GM18909 (cell line): Measurements from ENCODE around the gene SHQ1.
A peak's percentile ranks its signal among the peaks of the same experiment; 100 is the strongest.

Experiments used
- ATAC-seq: cut with Tn5 transposase; IDR thresholded peaks from one replicate; pipeline ENCODE4 v1.9.1; 2021; ENCODE audit warnings: mild to moderate bottlenecking; ENCODE audit not compliant: unreplicated experiment, poor library complexity

The SHQ1 gene

DNA sequence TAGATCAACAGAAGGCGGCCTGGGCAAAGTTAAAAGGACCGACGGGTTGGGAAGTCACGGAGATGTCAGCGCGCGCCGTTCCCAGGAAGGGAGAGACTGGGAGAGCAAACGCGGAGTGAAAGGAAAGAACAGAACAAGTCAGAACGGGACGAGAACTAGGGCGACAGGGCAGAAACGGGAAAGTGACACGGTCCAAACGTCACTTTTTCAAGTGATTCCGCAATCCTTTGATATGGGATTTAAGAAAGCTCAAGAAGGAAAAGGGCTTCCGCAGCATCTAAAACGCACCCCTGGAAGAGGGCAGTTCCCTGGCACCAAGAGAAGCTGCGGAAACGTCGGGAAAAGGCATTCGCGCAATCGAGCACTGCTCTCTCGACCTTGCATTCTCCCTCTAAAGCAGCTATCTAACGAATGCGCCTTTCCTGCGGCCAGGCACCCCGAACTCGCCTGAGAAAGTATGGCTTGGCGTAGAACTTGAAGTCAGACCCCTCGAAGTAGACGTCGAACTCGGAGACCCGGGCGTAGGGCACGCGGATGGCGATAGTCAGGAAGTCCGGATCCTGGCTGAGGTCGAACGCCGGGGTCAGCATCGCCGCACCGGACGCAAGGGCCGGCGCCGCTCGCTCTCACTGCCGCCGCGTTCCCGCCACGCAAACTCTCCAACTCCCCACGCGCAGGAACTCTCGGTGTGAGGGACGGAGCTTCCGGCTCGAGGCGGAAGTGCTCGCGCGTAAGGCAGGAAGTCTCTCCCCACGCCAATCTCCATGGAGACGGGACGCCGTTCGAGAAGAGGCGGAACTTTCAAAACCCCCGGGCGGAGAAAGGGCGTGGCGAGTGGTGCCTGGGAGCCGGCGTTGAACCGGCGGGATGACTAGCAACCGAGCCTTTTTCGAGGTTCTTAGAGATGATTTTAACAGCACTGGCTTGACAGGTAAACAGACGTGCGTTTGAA is at the start of gene SHQ1:
Gene SHQ1, minus strand, starts transcription at position 695 of the 952 bp plus-strand sequence. Its CDS starts 105 bp downstream, at position 590.
- peak; percentile 97 for ATAC-seq

DNA sequence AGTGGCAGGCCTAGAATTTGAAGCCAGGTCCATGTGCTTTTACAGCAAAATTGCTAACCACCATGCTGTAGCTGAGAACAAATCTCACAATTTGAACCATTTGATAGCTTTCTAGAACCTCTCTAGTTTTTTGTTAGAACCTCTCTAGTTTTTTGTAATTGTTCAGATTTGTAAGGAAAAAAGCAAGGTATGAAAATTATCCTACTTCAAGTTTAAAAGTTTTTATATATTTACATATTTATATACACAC is 49.4 kb upstream of the SHQ1 start:
- ATAC-seq: no peak

DNA sequence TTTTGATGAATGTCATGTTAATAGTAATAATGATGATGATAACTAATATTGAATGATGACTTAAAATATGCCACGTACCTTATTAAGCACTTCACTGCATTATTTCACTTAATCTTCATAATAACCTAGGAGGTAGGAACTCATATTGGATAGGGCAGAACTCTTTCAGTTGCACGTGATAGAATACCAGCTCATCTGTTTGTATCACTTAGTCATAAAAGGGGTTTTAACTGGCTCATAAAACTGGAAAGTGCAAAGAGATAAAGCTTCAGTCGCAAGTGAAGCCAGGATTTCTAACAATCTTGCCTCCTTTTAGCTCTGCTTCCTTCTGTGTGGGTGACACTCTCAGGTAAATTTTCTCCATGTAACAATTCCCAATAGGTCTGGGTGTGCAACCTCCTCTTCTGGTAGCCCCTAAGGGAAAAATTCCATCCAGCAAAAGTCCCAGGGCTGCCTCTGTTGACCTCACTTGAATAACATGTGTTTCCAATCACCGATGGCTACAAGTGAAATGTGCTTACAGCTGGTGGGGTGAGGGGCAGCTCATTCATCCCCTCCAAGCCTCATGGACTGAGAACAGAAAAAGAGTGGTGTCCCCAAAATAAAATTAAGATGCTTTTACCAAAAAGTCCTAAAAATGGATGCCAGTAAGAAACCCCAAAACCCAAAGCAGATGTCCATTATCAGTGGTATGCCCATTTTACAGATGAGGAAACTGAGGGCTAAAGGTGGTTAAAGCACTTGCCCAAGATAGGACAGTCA is 48.9 kb upstream of the SHQ1 start:
- no peak for ATAC-seq

DNA sequence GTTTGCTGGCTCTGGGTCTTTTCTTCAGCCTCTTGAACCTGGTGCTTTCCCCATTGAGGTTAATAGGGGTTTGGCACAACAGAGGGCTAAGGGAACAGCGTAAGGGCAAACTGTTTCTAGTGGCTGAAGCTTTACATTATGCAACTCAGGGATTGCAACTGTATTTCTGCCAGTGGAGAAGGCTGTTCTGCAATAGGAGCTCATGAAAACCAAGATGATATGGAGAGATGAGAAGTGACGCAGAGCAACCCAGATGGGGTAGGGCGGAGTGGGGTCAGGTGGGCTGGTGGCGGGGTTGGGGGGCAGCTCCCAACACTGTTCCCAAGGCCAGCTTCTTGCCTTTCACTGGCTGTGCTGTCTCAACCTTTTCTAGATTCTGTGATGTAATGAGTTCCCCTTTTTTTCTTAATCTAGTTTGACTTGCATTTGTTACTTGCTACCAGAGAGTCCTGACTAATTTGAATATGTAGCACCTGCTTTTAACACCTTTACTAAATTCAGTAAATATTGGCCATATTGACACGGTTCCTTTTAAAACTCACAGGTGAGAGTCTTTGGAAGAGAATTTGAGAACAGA is 46.8 kb upstream of the SHQ1 start:
- no peak for ATAC-seq

DNA sequence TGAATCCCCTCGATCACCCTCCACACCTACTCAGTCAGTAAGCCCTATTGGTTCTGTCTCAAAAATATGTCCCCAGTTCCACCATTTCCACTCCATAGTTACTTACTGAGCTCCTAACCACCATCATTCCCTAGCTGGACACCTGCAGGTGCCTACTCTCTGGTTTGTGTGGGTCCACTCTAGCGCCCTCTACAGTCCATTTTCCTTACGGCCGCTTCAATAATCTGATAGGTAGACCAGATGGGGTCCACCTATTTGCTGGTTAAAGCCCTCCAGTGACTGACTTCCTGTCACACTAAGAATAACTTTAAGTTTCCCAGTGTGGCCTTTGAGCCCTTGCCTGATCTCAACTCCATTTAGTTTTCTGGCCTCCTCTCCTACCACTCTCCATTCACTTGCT is 44.6 kb upstream of the SHQ1 start:
- ATAC-seq: no peak

DNA sequence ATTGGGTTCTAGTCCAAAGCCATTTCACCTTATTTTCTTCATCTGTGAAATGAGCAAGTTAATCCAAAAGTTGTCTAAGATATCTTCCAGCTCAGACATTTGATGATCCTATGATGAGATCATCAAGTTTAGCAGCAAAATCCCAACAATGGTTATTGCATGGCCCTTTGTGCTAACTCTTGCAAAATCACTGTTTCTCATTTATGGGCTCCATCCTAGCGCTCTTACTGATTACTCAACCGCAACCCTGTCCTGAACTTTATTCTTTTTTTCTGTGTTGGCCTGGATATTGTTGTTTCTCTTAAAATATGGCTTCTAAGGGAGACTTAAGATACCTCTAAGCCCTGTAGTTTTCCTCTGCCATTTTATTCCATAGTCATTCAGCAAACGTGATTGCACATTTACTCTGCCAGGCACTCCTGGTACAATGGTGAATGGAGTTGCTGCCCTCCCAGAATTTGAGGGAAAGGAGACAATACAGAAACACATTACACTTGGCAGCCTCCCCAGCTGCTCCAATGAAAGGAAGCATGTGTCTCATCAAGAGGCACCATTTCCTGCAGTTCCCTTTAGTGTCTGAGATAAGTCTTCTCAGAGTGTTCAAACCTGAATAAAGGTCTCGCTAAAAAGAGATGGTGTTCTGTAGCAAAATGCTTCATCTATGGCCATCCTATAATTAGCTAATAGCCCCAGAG is 44.0 kb upstream of the SHQ1 start:
- ATAC-seq: no peak

DNA sequence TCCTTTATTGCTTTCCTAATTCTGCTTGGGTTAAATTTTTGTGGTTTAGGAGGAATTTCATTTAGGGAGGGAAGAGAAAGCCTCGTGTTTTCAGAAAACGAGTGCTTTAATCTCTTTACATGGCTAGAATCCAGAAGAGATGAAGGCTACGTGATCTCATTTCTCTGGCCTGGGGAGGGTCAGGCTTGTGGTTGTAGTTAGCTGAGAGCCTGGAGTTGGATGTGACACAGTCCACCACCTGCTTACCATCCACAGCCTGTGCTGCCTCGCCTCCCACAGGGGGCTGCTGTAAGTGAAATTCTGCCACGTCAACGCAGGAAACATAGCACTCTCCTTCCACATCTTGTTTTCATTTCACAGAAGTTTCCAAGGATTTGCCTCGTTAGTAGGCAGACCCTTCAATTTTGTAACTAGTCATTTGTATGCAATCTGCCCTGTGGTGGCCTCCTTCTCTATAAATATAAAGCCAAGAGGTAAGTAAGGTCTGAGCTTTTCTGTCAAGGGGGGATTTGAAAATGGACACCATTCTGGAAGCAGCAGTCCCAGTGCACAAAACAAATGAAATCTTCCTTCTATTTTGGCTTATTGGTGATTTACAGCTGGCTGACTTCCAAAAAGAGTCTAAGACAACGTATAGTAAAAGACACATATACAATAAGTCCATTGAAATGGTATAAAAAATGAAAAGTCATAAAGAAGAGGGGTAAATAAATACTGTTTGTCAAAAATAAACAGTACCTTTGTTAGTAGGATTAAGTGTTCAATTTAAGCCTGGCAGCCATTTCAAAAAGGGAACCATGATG is 43.0 kb upstream of the SHQ1 start:
- ATAC-seq: no peak

DNA sequence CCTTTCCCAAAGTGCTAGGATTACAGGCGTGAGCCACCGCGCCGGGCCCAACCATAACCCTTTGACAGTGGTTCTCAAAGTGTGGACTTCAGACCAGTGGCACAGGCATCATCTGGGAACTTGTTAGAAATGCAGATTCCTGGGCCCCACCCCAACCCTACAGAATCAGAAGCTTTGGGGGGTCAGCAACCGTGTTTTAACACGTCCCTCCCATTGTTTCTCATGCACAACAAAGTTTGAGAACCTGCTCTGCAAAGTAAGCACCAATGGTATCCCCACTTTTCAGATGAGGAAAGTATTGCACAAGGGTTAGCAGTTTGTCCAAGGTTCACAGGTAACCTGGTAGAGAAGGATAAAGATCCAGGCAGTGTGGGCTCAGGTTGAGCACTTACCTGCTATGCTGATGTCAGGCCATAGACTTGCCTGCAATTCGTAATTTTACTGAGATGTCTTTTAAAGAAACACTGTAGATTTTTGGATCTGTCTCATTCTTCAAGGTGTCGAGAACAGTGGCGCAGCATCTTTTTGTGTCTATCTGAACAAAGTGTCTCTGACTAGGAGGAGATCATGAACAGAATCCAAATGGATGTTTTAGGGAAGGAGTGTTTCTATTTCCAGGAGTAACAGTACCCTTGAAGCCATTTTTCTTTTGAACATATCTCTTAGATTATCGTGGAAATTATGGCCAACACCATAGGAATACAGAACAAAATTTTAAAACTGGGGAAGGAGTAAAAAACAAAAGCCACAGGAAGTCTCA is 42.1 kb upstream of the SHQ1 start:
- no peak for ATAC-seq

DNA sequence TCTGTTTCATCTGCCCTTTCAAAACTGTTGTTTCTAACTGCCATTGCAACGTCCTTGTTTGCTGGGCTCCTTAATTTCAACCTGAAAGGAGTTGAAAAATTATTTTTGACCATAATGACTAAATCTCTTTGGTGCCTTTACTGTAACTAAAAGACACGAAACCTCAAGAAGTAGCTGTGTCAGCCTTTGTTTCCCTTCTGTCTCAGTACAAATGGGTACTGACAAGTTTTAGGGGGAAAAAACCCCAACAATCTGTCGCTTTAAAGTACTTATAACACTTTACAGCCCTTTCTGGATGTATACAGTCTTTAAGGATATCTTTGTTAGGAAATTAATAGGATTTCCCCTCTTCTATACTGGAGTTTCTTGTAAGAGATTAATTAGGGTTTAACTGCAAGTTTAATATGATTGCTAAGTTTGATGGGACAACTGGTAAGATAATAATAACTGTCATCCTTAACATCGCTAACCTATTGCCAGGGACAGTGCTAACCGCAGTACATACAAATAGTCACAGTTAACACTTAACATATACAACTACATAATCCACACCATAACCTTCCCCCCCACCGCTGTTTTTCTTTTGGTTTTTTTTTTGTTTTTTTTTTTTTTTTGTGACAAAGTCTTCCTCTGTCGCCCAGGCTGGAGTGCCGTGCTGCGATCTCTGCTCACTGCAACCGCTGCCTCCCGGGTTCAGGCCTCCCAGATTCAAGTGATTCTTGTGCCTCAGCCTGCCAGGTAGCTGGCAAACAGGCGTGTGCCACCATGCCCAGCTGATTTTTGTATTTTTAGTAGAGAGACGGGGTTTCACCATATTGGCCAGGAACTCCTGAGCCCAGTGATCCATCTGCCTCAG is 41.3 kb upstream of the SHQ1 start:
- ATAC-seq: no peak

DNA sequence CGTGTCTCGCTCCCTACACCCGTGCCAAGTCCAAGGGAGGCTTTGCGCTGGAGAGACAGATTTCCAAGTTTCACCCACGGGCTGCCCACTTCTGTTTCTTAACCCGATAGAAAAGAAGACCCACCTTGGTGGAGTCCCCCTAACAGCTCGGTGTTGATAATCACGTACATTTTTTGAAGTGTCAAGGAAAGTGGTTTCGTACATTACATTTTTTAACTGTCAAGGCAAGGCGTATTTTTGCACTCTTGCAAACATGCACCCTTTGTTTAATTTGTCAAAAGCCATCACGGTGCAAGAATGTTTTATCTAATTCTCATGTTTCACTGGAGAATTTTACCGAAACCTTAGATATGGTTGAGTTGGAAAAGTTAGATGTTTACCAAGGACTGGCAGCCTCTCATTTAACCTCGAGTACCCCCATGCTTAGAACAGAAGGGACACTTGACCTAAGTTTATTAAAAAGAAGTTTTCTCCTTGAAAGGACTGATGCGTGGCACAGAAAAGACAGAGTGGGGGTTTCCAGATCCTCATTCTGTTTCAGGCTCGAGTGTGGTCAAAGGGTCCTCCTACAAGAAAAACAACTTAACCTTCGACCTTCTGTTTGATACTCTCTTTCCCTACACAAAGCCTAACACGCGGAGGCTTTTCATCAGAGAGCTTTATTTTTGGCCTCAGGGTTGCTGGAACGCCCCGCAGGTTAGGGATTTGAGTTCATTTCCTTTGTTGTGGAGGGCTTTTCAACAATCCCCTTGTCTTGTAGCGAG is 40.5 kb upstream of the SHQ1 start:
- ATAC-seq: no peak

DNA sequence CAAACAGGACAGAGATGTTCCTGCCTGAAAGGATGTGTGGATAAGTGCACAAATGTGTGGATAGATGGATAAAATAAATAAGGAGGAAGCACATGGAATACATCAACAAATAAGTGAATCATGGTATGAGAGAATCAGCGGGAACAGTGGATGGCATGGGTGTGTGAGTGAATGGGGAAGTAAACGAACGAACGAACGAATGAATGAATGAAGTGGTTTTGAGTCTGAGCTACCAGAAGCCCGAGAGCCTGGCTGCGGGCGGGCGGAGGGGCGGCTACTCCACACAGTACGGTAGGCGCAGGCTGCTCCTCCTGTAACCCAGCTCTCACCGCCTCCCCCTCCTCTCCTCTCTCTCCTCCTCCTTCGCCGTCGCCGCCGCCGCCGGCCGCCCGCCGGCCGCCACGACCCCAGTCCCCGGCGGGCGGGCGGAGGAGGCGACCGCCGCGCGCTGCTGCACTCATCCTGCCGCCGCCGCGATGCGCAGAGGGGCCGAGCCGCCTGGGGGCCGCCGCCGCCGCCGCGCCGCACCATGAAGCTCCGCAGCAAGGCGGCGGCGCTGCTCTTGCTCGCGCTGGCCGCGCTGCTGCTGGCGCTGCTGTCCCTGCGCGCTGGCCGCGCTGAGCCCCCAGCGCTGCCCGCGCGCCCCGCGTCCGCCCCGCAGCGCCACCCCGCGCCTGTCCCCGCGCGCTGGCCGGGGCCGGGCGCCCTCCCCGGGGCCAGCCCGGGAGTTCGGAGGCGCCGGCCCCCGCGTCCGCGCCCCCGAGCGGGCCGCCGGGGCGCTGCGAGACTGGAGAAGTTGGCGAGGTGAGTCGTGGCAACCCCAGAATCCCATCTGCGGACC is 39.7 kb upstream of the SHQ1 start, which contains the start of gene GXYLT2:
Gene GXYLT2, plus strand, starts transcription at position 342 of the 841 bp plus-strand sequence. Its CDS starts 188 bp downstream, at position 530.
- ATAC-seq: peak; percentile 65

DNA sequence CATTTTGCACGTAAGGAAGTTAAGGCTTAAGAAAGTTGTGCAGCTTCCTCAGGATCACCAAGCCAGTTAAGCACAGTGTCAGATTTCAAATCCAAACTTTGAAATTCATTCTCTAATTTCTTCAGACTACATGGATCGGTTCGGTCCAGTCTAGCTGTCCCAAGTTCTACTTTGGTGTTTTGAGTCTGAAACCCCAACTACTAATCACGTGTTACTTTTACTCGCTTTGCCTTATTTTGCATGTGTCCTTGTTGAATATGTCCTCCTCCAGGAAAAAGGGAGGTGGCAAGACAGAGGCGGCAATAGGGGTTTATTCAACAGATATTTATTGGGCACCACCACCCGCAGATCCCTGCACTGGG is 39.1 kb upstream of the SHQ1 start:
- ATAC-seq: no peak

DNA sequence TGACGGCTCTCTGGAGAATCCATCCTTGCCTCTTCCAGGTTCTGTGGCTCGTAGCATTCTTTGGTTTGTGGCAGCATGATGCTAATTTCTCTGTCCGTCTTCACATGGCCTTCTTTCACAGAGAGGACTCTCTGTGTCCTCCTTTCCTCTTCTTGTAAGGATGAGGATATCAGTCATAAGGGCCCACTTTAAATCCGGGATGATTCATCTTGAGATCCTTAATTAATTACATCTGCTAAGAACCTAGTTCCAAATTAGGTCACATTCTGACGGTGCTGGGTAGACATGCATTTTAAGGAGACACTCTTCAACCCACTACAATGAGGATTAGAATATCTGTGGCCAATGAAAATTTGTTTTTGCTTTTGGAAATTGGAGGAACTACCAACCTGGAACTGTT is 23.9 kb upstream of the SHQ1 start:
- no peak for ATAC-seq

DNA sequence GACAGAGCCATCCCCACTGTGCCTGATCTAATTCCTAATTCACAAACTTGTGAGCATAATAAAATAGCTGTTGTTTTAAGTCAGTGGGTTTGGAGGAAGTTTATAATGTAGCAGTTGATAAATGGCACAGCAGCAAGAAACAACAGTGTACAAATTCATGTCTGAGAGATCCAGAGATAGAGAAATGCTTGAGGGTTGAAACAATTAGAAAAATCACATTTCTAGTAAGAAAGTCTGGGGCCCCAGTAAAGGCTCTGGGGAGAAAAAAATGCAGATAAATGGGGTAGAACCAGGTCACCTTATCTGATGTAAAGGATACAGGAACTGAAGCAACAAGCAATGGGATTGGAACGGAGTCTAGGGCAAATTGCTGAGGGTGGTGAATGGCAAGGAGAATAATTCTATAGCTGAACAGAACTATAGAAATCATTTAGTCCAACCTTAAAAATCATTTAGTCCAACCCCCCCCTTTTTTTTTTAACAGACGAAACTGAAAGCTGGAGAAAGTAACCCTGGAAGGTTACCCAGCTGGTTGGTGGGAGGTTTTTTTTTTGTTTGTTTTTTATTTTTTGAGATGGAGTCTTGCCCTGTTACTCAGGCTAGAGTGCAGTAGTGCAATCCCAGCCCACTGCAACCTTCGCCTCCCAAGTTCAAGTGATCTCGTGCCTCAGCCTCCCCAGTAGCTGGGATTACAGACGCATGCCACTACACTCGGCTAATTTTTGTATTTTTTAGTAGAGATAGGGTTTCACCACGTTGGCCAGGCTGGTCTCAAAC is 14.3 kb upstream of the SHQ1 start:
- ATAC-seq: no peak

DNA sequence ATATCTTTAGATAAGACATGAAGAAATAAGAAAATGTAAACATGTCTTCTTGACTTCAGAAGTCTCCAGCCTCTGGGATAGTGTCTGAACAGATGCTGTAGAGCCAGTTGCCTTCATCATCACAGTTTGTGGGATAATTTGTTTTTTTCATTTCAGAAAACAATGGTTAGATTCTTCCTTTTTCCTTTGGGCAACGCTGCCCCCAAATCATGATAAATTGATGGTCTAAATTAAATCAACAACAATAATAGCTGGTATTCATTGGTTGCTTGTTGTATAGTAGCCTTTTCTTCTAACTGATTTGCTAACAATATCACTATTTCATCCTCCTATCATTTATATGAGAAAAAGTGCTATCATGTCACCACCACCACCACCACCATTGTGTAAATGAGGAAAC is 12.6 kb upstream of the SHQ1 start:
- ATAC-seq: no peak

DNA sequence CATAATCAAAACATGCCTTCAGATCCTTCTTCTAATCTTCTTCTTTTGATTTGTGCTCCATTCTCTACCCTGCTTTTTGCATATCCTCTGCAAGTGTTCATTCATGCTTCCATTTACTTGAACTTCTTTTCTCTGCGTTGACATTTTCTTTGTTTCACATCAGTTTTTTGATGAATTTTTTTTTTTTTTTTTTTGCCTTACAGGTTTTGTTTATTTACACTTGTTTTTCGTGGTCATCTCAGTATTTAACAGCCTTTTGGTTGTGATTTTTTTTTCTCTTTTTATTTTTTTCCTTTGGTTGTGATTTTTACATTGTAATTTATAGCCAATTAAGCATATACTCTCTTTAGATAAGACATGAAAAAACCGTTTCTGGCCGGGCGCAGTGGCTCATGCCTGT is 11.8 kb upstream of the SHQ1 start:
- no peak for ATAC-seq
